ENCODE data around the gene HSD17B3. TPM values are rescaled to one million over a fixed set of nuclear protein-coding genes. Genes with fewer than 3 reads are reported as not detected.

Gene HSD17B3
- total and polyA plus RNA-seq, 2 donors (not counting 1 experiment from before 2014, with no cell fraction given): not detected

GRCh38 chr9:96230002-96230401, 72.0 kb downstream of the HSD17B3 start:
- Mint-ChIP-seq H3K27me3 (peaks cover 28% of the 10 kb centered on the region), H3K27ac (no peak overlapping the region), H3K4me3 (no peak overlapping the region), H3K4me1 (no peaks in the 10 kb centered on the region), H3K9me3 (ENCODE audit: insufficient read depth) (peaks cover 2% of the 10 kb centered on the region)
- H3K4me1 ChIP-seq (ENCODE audit: control insufficient read depth in 2 of 2, insufficient read depth in 2 of 2, low read length in 2 of 2): no peaks in the 10 kb centered on the region
- H3K27me3 ChIP-seq (replicated peaks in 1 of 4; ENCODE audit: control extremely low read depth in 1 of 4, control insufficient read depth in 3 of 4, insufficient read depth in 4 of 4, low read length in 3 of 4): peaks cover 0 to 11% (median 3%) of the 10 kb centered on the region in 4 experiments
- intact Hi-C loops (cut with micrococcal nuclease): no loop called here
- H3K4me2 ChIP-seq (replicated peaks; ENCODE audit: low read depth, low read length, poor library complexity, severe bottlenecking): no peak overlapping the region
- CTCF ChIA-PET: no interaction called here
- DNase-seq: no peak
- POLR2A ChIA-PET: no interaction called here
- no peak for ATAC-seq (ENCODE audit: low read depth)
- H4K20me1 ChIP-seq (ENCODE audit: control insufficient read depth, insufficient read depth, low read length, poor library complexity, severe bottlenecking): no peaks in the 10 kb centered on the region
- H3K9me3 ChIP-seq (ENCODE audit: control extremely low read depth in 1 of 3, control insufficient read depth in 2 of 3, insufficient read depth in 1 of 3, low read length in 2 of 3): no peaks in the 10 kb centered on the region
- no peak overlapping the region for H3K4me3 ChIP-seq (ENCODE audit: control extremely low read depth in 1 of 5, extremely low read depth in 1 of 5, insufficient read depth in 1 of 5, low read depth in 2 of 5, low read length in 4 of 5)
- no peak for TF ChIP-seq EZH2 (IDR thresholded peaks at IDR 0.05; ENCODE audit: borderline replicate concordance, insufficient read depth, low read depth, low read length, poor library complexity, severe bottlenecking)
- TF ChIP-seq CTCF (IDR thresholded peaks at IDR 0.05): no peak
- no peak overlapping the region for H2AFZ ChIP-seq (ENCODE audit: insufficient read depth, low read depth, low read length, poor library complexity, severe bottlenecking)
- no peaks in the 10 kb centered on the region for H3K36me3 ChIP-seq (replicated peaks in 1 of 2; ENCODE audit: control extremely low read depth in 1 of 2, control insufficient read depth in 1 of 2, extremely low read depth in 1 of 2, insufficient read depth in 2 of 2, low read length in 1 of 2)
- H3K79me2 ChIP-seq (ENCODE audit: control insufficient read depth, insufficient read depth, low read length): no peaks in the 10 kb centered on the region
- no peak overlapping the region for H3K27ac ChIP-seq (ENCODE audit: low read length in 2 of 2)
- H3K9ac ChIP-seq (ENCODE audit: low read length): no peak overlapping the region
- WGBS (ENCODE audit: insufficient coverage): 100% methylated on average over 1 of the region's 2 CpGs

GRCh38 chr9:96222132-96222531, 79.8 kb downstream of the HSD17B3 start:
- H3K27me3 Mint-ChIP-seq: peaks cover 51% of the 10 kb centered on the region
- H3K79me2 ChIP-seq (ENCODE audit: control insufficient read depth, insufficient read depth, low read length): no peaks in the 10 kb centered on the region
- H3K4me1 Mint-ChIP-seq: peaks cover 7% of the 10 kb centered on the region
- H3K27ac Mint-ChIP-seq: no peak overlapping the region
- DNase-seq (no peak), ATAC-seq (ENCODE audit: low read depth) (no peak)
- no peak overlapping the region for H3K4me2 ChIP-seq (replicated peaks; ENCODE audit: low read depth, low read length, poor library complexity, severe bottlenecking)
- CTCF ChIA-PET: no interaction called here
- POLR2A ChIA-PET: no interaction called here
- H3K9ac ChIP-seq (ENCODE audit: low read length): no peak overlapping the region
- no peak overlapping the region for H3K4me3 ChIP-seq (ENCODE audit: control extremely low read depth in 1 of 5, extremely low read depth in 1 of 5, insufficient read depth in 1 of 5, low read depth in 2 of 5, low read length in 4 of 5)
- intact Hi-C loops (cut with micrococcal nuclease): no loop called here
- WGBS (ENCODE audit: insufficient coverage): 48% methylated on average over 2 of the region's 2 CpGs
- H3K27me3 ChIP-seq (replicated peaks in 1 of 4; ENCODE audit: control extremely low read depth in 1 of 4, control insufficient read depth in 3 of 4, insufficient read depth in 4 of 4, low read length in 3 of 4): peaks cover 0 to 44% (median 17%) of the 10 kb centered on the region in 4 experiments
- H4K20me1 ChIP-seq (ENCODE audit: control insufficient read depth, insufficient read depth, low read length, poor library complexity, severe bottlenecking): no peaks in the 10 kb centered on the region
- H3K4me1 ChIP-seq (ENCODE audit: control insufficient read depth in 2 of 2, insufficient read depth in 2 of 2, low read length in 2 of 2): peaks cover 10 to 14% of the 10 kb centered on the region in 2 donors
- H3K27ac ChIP-seq (ENCODE audit: low read length in 2 of 2): no peak overlapping the region
- H2AFZ ChIP-seq (ENCODE audit: insufficient read depth, low read depth, low read length, poor library complexity, severe bottlenecking): no peak overlapping the region
- peaks cover 0 to 6% (median 4%) of the 10 kb centered on the region in 3 donors for H3K9me3 ChIP-seq (ENCODE audit: control extremely low read depth in 1 of 3, control insufficient read depth in 2 of 3, insufficient read depth in 1 of 3, low read length in 2 of 3)
- H3K36me3 ChIP-seq (replicated peaks in 1 of 2; ENCODE audit: control extremely low read depth in 1 of 2, control insufficient read depth in 1 of 2, extremely low read depth in 1 of 2, insufficient read depth in 2 of 2, low read length in 1 of 2): no peaks in the 10 kb centered on the region
- peaks cover 7% of the 10 kb centered on the region for H3K9me3 Mint-ChIP-seq (ENCODE audit: insufficient read depth)
- TF ChIP-seq CTCF (IDR thresholded peaks at IDR 0.05): no peak
- TF ChIP-seq EZH2 (IDR thresholded peaks at IDR 0.05; ENCODE audit: borderline replicate concordance, insufficient read depth, low read depth, low read length, poor library complexity, severe bottlenecking): no peak
- no peak overlapping the region for H3K4me3 Mint-ChIP-seq

All from B cell (primary cell).